ENCODE results near the gene WDR91. TPM values are rescaled to one million over a fixed set of nuclear protein-coding genes. Genes with fewer than 3 reads are reported as not detected.
A peak's percentile ranks its signal among the peaks of the same experiment; 100 is the strongest.

WDR91 gene
- 30.0 TPM for total RNA-seq
- long read RNA-seq, full-length matches to known transcripts: 15 of 46 reads
- long read RNA-seq, partial matches to known transcripts: 19 of 46 reads
- long read RNA-seq, other reads (novel, unspliced or antisense): 12 of 46 reads

DNA sequence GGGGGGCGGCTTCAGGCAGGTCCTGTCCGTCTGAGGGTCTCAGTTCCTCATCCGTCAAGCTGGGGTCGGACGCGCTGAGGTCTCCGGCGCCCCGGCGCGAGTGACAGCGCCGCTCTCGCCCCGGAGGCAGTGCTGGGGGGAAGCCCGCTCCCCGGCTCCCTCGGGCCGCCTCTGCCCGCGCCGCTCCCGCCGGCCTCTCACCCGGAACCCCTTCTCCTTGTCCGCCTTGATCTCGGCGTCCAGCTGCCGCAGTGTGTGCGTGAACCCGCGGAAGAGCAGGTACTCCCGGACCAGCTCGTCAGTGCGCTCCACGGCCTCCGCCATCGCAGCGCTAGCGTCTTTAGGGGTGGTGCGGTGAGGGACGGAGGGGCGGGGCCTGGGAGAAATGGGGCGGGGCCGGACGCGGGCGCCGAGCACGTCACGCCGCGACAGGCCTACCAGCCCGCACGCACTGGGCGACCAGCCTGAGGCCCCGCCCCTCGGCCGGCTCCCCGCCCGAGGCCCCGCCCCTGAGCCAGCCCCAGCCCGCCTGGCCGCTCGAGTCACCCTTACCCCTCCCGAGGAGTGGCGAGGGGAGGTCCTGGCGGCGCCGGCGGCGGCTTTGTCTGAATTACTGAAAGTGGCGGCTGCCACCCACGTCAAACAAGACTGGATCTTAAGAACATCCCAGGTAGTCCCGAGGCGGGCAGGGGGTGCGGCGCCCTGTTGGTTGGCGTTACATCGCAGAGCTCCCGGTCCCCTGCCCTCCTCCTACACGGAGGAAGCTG, at the start of gene WDR91:
Gene WDR91, minus strand, starts transcription at position 348 of the 767 bp plus-strand sequence. Its CDS starts 24 bp downstream, at position 324.
- no peaks in the 10 kb centered on the region for H3K36me3 ChIP-seq
- TF ChIP-seq, protein P1, sequence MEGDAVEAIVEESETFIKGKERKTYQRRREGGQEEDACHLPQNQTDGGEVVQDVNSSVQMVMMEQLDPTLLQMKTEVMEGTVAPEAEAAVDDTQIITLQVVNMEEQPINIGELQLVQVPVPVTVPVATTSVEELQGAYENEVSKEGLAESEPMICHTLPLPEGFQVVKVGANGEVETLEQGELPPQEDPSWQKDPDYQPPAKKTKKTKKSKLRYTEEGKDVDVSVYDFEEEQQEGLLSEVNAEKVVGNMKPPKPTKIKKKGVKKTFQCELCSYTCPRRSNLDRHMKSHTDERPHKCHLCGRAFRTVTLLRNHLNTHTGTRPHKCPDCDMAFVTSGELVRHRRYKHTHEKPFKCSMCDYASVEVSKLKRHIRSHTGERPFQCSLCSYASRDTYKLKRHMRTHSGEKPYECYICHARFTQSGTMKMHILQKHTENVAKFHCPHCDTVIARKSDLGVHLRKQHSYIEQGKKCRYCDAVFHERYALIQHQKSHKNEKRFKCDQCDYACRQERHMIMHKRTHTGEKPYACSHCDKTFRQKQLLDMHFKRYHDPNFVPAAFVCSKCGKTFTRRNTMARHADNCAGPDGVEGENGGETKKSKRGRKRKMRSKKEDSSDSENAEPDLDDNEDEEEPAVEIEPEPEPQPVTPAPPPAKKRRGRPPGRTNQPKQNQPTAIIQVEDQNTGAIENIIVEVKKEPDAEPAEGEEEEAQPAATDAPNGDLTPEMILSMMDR (IDR thresholded peaks at IDR 0.05): no peak
- peak; percentile 99 for ATAC-seq
- peak; percentile 98 for DNase-seq
- H3K4me1 ChIP-seq: peaks cover 35% of the 10 kb centered on the region
- intact Hi-C loops (cut with DNase I): no loop called here
- H3K4me3 ChIP-seq: peak within 1 kb of the TSS; percentile 87
- no peaks in the 10 kb centered on the region for H3K27me3 ChIP-seq
- H3K9me3 ChIP-seq: no peaks in the 10 kb centered on the region
- peak within 1 kb of the TSS; percentile 95 for H3K27ac ChIP-seq

DNA sequence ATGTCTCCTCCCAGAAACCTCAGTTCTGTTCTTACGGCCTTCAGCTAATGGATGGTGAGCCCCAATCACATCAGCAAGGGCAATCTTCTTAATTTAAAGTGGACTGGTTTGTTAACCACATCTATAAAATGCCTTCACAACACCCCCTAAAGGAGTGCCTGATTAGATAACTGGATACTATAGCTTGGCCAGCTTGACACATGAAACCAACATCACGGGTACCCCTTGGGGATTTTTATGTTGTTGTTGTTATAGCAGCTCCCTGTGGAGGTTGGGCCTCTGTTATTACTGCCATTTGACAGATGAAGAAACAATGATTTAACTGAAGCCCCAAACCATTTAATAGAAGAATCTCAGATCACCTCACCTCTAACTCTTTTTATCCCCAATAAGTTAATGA, 49.1 kb upstream of the WDR91 start:
- TF ChIP-seq, protein P1 (IDR thresholded peaks at IDR 0.05): no peak
- ATAC-seq (no peak), DNase-seq (no peak)
- intact Hi-C loops (cut with DNase I): no loop called here
- Histone ChIP-seq H3K4me3 (no peak overlapping the region), H3K27ac (no peak overlapping the region), H3K27me3 (no peaks in the 10 kb centered on the region), H3K9me3 (no peaks in the 10 kb centered on the region), H3K4me1 (no peaks in the 10 kb centered on the region), H3K36me3 (no peaks in the 10 kb centered on the region)

DNA sequence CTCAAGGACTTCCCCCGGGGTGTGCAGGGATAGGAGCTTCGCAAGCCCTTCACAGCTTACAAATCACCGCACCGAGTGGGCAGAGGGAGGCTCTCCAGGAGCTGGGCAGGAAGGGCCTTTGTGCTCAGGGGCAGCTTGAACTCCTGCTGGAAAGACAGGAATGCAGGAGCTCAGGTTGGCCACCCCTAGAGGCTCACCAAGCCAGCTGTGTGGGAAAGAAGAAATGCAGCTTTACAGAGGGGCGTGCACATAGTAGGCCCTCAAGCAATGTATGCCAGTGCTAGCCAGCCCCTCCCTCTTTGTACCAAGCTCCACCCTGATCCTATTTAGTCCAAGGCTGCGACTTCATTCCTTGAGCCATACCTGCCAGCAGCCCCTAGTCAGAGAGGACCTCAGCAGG, 48.4 kb upstream of the WDR91 start:
- Histone ChIP-seq H3K4me3 (no peak overlapping the region), H3K9me3 (no peaks in the 10 kb centered on the region), H3K36me3 (no peaks in the 10 kb centered on the region), H3K27me3 (no peaks in the 10 kb centered on the region), H3K4me1 (peaks cover 3% of the 10 kb centered on the region), H3K27ac (no peak overlapping the region)
- ATAC-seq: no peak
- intact Hi-C loops (cut with DNase I): no loop called here
- DNase-seq: no peak
- TF ChIP-seq, protein P1 (IDR thresholded peaks at IDR 0.05): no peak

DNA sequence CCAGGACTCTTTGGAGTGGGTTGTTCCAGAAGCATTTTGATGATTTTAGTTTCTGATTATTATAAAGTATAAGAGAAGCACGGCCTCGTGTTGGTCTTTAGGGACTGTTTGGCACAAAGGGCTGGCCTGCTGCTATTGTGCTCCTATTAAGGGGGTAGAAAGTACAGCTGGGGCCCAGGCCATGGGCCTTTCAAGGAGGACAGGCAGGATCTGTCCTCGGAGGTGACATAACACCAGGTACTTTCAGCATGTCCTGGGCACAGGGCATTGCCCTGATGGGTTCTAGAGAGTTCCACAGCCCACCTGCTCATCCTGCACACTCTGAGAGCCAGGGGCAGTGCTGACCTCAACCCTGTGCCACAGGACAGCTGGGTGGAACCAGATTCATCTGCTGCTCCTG, 47.3 kb upstream of the WDR91 start:
- TF ChIP-seq, protein P1 (IDR thresholded peaks at IDR 0.05): no peak
- Histone ChIP-seq H3K4me3 (no peak overlapping the region), H3K27me3 (no peaks in the 10 kb centered on the region), H3K27ac (no peak overlapping the region), H3K9me3 (no peaks in the 10 kb centered on the region), H3K4me1 (peaks cover 14% of the 10 kb centered on the region), H3K36me3 (no peaks in the 10 kb centered on the region)
- DNase-seq (no peak), ATAC-seq (no peak)
- intact Hi-C loops (cut with DNase I): no loop called here

DNA sequence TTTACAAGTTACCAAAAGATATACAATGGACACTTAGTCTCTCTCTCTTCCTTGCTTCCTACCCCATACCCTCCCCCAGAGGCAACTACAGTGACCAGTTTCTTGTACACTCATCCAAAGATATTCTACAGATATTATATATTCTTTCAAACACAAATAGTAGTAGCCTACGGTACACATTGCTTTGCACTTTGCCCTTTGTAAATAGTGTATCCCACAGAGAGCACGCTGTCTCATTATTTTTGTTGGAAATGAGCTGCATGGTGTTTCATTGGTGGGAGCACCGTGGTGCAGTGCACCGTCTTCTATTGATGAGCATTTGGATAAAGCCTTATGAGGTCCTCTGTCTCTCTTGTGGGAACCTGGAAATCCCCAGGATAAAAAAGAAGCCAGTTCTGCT, 46.5 kb upstream of the WDR91 start:
- no peaks in the 10 kb centered on the region for H3K9me3 ChIP-seq
- no peak for DNase-seq
- no peaks in the 10 kb centered on the region for H3K27me3 ChIP-seq
- no peak overlapping the region for H3K27ac ChIP-seq
- no peaks in the 10 kb centered on the region for H3K36me3 ChIP-seq
- no peak overlapping the region for H3K4me3 ChIP-seq
- TF ChIP-seq, protein P1 (IDR thresholded peaks at IDR 0.05): no peak
- ATAC-seq: no peak
- intact Hi-C loops (cut with DNase I): no loop called here
- peaks cover 16% of the 10 kb centered on the region for H3K4me1 ChIP-seq

Measured in upper lobe of right lung (tissue), 1 donor.